Omental fat pad (tissue), 4 donors: Measurements from ENCODE around the gene NDUFB10. TPM values are rescaled to one million over a fixed set of nuclear protein-coding genes. Genes with fewer than 3 reads are reported as not detected.

Experiments
- ATAC-seq: fragments of 150-250 bp; one replicate; pipeline ENCODE4 v1.9.1; 2016; ENCODE audit warnings: mild to moderate bottlenecking, moderate library complexity; ENCODE audit not compliant: low FRiP score
- DNase-seq: peaks from one replicate; pipeline ENCODE4 v3.0.0-alpha.2; 2019; ENCODE audit warnings: low spot score
- total RNA-seq, 4 donors: library from RNA; depleted of rRNA; stranded (reverse); fragments of >200 nt; gene quantifications; one replicate each; pipeline ENCODE4 v1.1.0, GENCODE V29; 2016
- TF ChIP-seq, protein P1 (sequence below), 3 donors: fragments of 450-650 bp; IDR thresholded peaks; one replicate each; pipeline ENCODE4 v1.5.1; 2016 to 2017; ENCODE audit warnings: antibody characterized with exemption in 3 of 3, mild to moderate bottlenecking in 3 of 3, moderate library complexity in 2 of 3

NDUFB10 gene
- total RNA-seq, 4 donors from 2014 or later: 144 to 240 (median 183) TPM

- TF ChIP-seq, protein P1, sequence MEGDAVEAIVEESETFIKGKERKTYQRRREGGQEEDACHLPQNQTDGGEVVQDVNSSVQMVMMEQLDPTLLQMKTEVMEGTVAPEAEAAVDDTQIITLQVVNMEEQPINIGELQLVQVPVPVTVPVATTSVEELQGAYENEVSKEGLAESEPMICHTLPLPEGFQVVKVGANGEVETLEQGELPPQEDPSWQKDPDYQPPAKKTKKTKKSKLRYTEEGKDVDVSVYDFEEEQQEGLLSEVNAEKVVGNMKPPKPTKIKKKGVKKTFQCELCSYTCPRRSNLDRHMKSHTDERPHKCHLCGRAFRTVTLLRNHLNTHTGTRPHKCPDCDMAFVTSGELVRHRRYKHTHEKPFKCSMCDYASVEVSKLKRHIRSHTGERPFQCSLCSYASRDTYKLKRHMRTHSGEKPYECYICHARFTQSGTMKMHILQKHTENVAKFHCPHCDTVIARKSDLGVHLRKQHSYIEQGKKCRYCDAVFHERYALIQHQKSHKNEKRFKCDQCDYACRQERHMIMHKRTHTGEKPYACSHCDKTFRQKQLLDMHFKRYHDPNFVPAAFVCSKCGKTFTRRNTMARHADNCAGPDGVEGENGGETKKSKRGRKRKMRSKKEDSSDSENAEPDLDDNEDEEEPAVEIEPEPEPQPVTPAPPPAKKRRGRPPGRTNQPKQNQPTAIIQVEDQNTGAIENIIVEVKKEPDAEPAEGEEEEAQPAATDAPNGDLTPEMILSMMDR (IDR thresholded peaks at IDR 0.05): no peak
- DNase-seq: no peak
- ATAC-seq: no peak
Measured at GRCh38 chr16:1991135-1991551, 31.8 kb downstream of the NDUFB10 start.

DNA sequence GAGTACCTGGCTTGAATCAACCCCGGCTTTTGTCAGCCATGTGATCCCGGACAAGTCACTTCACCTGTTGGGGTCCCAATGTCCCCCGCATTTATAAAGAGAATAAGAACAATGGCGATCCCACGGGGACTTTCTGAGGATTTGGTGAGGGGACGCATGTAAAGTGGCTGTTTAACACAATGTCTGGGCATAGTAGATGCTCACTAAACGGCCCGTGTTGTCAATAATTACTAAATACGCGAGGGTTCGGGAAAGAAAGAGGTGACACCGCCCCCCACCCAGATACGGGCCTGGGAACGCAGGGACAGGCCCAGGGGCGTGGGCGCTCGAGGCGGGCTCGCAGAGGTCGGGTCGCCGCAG is 32.2 kb downstream of the NDUFB10 start:
- TF ChIP-seq, protein P1 (IDR thresholded peaks at IDR 0.05): no peak
- no peak for ATAC-seq
- no peak for DNase-seq

DNA sequence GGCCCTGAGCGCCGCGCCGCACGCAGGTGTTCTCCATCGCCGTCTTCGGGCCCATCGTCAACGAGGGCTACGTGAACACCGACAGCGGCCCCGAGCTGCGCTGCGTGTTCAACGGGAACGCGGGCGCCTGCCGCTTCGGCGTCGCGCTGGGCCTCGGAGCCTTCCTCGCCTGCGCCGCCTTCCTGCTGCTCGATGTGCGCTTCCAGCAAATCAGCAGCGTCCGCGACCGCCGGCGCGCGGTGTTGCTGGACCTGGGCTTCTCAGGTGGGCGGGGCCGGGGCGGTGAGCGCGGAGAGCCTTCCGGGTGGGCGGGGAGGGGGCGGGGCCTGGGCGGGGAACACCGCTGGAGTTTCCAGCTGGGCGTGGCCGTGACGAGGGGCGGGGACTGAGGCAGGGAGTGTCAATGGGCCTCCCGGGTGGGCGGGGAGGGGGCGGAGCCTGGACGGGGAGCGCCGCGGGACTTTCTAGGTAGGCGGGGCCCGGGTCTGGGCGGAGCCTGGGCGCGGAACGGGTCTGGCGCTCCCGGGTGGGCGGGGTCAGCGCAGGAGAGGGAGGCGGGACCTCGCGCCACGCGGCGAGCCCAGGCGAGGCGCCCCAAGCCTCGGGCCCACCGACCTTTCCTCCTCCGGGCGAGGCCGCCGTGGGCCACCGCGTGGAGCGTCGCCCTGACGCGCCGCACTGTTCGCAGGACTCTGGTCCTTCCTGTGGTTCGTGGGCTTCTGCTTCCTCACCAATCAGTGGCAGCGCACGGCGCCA is 32.8 kb downstream of the NDUFB10 start:
- DNase-seq: peak; percentile 89
- peak; percentile 74 for ATAC-seq
- TF ChIP-seq, protein P1 (IDR thresholded peaks at IDR 0.05): no peak

- no peak for ATAC-seq
- TF ChIP-seq, protein P1 (IDR thresholded peaks at IDR 0.05): no peak
- DNase-seq: no peak
Measured at GRCh38 chr16:1992704-1993317, 33.5 kb downstream of the NDUFB10 start.

DNA sequence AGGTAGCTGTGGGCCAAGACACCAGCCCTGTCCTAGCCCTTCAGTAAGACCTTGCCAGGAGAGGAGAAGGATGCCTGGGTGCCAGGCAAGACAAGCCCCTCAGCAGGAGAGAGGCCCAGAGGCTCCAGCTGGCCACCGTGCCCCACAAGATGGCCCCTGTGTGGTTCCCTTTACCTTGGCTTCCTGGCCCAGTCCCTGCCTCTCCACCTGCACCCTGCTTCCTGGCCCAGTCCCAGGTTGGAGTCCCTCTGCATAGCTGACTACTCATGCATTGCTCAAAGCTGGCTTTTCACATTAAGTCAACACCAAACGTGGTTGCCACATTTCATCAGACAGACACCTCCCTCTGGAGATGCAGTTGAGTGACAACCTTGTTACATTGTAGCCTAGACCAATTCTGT is 34.4 kb downstream of the NDUFB10 start:
- no peak for DNase-seq
- ATAC-seq: peak; percentile 4
- TF ChIP-seq, protein P1 (IDR thresholded peaks at IDR 0.05): no peak

DNA sequence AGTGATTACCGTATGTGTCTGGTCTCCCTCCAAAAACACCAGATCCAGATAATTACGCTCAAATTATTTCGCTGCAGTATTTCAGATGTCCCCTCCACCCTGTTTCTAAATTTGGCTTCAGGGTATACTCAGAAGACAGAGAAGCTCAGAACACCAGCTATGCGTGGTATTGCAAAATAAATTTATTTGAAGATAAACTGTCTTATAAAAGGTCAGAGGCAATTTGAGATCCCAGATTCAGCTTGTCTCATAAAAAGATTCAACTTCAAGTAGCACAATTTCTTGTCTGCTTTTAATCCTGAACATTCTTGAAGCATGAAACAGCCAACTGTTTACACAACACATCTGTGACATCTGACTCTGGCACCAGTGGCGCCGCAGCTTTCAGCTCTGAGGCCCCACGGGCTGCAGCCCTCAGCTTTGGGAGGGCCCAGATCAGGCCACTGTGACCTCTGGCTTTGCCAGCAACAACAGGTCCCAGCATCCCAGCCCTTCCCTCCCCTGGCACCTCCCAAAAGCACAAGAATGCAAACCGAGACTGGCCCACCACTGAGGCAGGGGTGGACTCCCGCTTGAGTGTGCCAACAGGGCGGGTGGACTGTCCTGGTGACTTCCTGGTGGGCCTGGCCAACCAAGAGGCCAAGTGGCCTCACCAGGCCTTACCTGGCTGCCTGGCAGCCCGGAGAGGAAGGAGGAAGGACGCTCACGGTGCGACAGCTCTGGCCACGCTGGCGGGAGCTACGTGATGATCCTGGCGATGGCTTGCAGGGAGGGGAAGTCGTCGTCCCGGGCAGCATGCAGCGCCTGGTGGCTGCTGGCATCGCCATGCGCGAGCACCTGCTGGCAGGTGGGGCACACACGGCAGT is 38.4 kb downstream of the NDUFB10 start:
- TF ChIP-seq, protein P1 (IDR thresholded peaks at IDR 0.05): no peak
- no peak for DNase-seq
- no peak for ATAC-seq
